Transverse colon (tissue), 4 donors: ENCODE measurements around the gene PLEKHB2.

Experiments used
- EP300 ChIP-seq: sonication (generic); formaldehyde crosslinking; IDR thresholded peaks from one replicate; pipeline ENCODE4 v1.6.1; 2017; ENCODE audit warnings: antibody characterized with exemption, low read depth
- POLR2A ChIP-seq: fragments of 450-650 bp; IDR thresholded peaks from one replicate; pipeline ENCODE4 v1.6.1; 2016; ENCODE audit warnings: antibody characterized with exemption, mild to moderate bottlenecking, moderate library complexity
- POLR2AphosphoS5 ChIP-seq, 3 donors: sonication (generic); formaldehyde crosslinking; IDR thresholded peaks; one replicate each; pipeline ENCODE4 v1.6.1; 2016; ENCODE audit warnings: antibody characterized with exemption in 3 of 3
- TF ChIP-seq, protein P1 (sequence below), 5 experiments: fragments of 200-600 bp in 3 of 5; fragments of 450-650 bp in 2 of 5; sonication (generic) in 3 of 5; IDR thresholded peaks; 1 replicate in 2 of 5; 2 replicates in 3 of 5; pipeline ENCODE4 v1.5.1; 2016 to 2017; ENCODE audit warnings: antibody characterized with exemption in 5 of 5, inconsistent platforms in 3 of 5, mild to moderate bottlenecking in 2 of 5, moderate library complexity in 1 of 5

DNA sequence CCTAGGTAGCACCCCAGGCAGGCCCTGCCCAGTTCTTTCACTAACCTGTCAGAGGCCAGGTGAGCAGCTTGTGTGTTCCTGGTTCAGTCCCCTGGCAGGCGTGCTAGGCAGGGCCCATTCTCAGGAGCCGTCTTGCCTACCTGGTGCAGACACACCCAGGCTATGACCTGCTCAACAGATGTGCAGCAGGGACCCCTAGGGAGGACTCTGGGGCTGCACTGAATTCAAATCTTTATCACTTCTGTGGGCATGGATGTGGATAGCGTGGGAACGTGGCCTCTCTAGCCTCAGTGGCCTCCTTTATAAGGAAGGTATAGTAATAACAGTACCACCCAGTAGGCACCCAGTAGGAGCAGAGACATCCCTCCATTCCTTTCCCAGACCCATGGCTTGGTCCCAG lies 48.4 kb downstream of the PLEKHB2 start:
- TF ChIP-seq EP300 (no peak), POLR2A (no peak), POLR2AphosphoS5 (IDR thresholded peaks at IDR 0.05) (no peak)
- TF ChIP-seq, protein P1, sequence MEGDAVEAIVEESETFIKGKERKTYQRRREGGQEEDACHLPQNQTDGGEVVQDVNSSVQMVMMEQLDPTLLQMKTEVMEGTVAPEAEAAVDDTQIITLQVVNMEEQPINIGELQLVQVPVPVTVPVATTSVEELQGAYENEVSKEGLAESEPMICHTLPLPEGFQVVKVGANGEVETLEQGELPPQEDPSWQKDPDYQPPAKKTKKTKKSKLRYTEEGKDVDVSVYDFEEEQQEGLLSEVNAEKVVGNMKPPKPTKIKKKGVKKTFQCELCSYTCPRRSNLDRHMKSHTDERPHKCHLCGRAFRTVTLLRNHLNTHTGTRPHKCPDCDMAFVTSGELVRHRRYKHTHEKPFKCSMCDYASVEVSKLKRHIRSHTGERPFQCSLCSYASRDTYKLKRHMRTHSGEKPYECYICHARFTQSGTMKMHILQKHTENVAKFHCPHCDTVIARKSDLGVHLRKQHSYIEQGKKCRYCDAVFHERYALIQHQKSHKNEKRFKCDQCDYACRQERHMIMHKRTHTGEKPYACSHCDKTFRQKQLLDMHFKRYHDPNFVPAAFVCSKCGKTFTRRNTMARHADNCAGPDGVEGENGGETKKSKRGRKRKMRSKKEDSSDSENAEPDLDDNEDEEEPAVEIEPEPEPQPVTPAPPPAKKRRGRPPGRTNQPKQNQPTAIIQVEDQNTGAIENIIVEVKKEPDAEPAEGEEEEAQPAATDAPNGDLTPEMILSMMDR (IDR thresholded peaks at IDR 0.05) = no peak
